Measurements from ENCODE around the gene TMEM223.
"Not testable (repeated sequence)": the region's sequence is repeated elsewhere in the genome, so short reads cannot be mapped to it uniquely, and the experiment has no call there.

GRCh38 chr11:62840721-62841360, 49.0 kb upstream of the TMEM223 start:
- TF ChIP-seq EZH2 (IDR thresholded peaks at IDR 0.05; ENCODE audit: low read length); CTCF (optimal IDR thresholded peaks at IDR 0.05 in 1 of 3, IDR thresholded peaks at IDR 0.05 in 1 of 3, conservative IDR thresholded peaks at IDR 0.05 in 1 of 3; ENCODE audit: extremely low read depth in 1 of 3, insufficient read depth in 2 of 3, low read length in 3 of 3): not testable (repeated sequence)
